ENCODE results near the gene KLHL13.

DNA sequence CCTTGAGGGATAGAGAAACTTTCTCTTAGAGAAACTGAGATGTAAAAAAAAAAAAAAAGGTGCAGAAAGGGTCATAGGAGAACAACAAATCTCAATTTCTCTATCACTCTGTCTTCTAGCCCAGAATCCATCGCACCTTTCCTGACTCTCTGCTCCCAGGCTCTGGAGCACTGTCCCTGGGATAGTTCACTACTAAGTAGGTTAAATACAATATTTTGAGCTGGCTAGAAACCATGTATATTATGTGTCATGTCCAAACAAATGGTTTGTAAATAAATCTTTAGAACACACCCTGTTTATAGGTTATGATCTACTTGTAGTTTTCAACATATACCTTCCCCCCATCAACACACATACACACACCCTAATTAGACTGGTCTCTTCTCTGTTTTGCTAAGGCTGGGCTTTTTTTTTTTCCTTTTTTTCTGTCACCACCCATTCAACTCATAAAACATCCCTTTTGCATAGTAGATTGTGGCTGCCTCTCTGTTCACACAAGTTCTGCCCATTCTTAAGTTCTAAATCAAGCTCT is 124.4 kb downstream of the KLHL13 start:
- TF ChIP-seq, protein P1, sequence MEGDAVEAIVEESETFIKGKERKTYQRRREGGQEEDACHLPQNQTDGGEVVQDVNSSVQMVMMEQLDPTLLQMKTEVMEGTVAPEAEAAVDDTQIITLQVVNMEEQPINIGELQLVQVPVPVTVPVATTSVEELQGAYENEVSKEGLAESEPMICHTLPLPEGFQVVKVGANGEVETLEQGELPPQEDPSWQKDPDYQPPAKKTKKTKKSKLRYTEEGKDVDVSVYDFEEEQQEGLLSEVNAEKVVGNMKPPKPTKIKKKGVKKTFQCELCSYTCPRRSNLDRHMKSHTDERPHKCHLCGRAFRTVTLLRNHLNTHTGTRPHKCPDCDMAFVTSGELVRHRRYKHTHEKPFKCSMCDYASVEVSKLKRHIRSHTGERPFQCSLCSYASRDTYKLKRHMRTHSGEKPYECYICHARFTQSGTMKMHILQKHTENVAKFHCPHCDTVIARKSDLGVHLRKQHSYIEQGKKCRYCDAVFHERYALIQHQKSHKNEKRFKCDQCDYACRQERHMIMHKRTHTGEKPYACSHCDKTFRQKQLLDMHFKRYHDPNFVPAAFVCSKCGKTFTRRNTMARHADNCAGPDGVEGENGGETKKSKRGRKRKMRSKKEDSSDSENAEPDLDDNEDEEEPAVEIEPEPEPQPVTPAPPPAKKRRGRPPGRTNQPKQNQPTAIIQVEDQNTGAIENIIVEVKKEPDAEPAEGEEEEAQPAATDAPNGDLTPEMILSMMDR (IDR thresholded peaks at IDR 0.05): no peak
- TF ChIP-seq POLR2AphosphoS5 (IDR thresholded peaks at IDR 0.05) (no peak), EP300 (IDR thresholded peaks at IDR 0.05) (no peak)

Data from gastroesophageal sphincter (tissue), 3 donors.